Pancreas (tissue), 10 donors: Measurements from ENCODE around the gene ATP8B1. TPM values are rescaled to one million over a fixed set of nuclear protein-coding genes. Genes with fewer than 3 reads are reported as not detected.
A peak's percentile ranks its signal among the peaks of the same experiment; 100 is the strongest.

Source experiments
- ATAC-seq, 4 donors: fragments of 200-7000 bp; cut with Tn5 transposase; one replicate each; pipeline versions ENCODE4 v1.8.0 to v1.9.1; 2020; ENCODE audit warnings: mild to moderate bottlenecking in 4 of 4, moderate library complexity in 4 of 4
- DNase-seq, 6 donors: peaks; one replicate each; pipeline ENCODE4 v3.0.0-alpha.2; 2020
- FAIRE-seq: peaks from 2 replicates; lab custom pipeline; 2012; peaks lifted over from hg19 to GRCh38; lab: Jason Lieb, UNC
- H3K27ac ChIP-seq, 4 donors: fragments of 200-600 bp; sonication (generic); 1 replicate in 3 of 4; 2 replicates in 1 of 4; pipeline versions ENCODE4 v1.5.0 to v1.8.0; 2020
- H3K27me3 ChIP-seq, 4 donors: fragments of 200-600 bp; one replicate each; pipeline ENCODE4 v1.8.0; 2021
- H3K36me3 ChIP-seq, 3 donors: fragments of 200-600 bp; sonication (generic) in 1 of 3; one replicate each; pipeline versions ENCODE4 v1.5.0 to v1.8.0; 2020 to 2021
- H3K4me1 ChIP-seq, 3 donors: fragments of 200-600 bp; one replicate each; pipeline ENCODE4 v1.8.0; 2021
- H3K4me3 ChIP-seq, 4 donors: fragments of 200-600 bp; sonication (generic) in 2 of 4; one replicate each; pipeline versions ENCODE4 v1.5.0 to v1.8.0; 2020 to 2021
- H3K9me3 ChIP-seq, 4 donors: fragments of 200-600 bp; one replicate each; pipeline ENCODE4 v1.8.0; 2021
- CTCF ChIP-seq, 4 donors: fragments of 200-600 bp; sonication (generic) in 3 of 4; IDR thresholded peaks; one replicate each; pipeline versions ENCODE4 v1.5.0 to v1.8.0; 2021; ENCODE audit warnings: antibody characterized with exemption in 4 of 4
- WGBS, 2 donors: extraction: QIAGEN DNeasy Blood & Tissue Kit; methylation state at CpG; one replicate each; pipeline ENCODE4 v1.1.7; 2013; 5-methylcytosine and 5-hydroxymethylcytosine counted together
- intact Hi-C, 3 donors: fragments of 100-400 bp; cut with DNase I; formaldehyde crosslinking; loops; one replicate each; pipeline versions ENCODE4 v1.11.1 to v1.14.2; 2022
- polyA plus RNA-seq, 2 donors: library from polyadenylated mRNA; stranded (reverse); fragments of 200-250 nt; gene quantifications; one replicate each; pipeline ENCODE4 v1.2.3, GENCODE V29; 2013
- total RNA-seq, 6 donors: library from RNA; stranded (reverse); fragmentation: NEBNext Ultra II Directional in 4 of 6; extraction: Animal tissue kit (Norgen Biotek cat#: 25700) in 4 of 6; gene quantifications; one replicate each; pipeline versions ENCODE4 v1.2.1 to v1.2.4, GENCODE V29; 2021 to 2023
- donor health status: healthy with polysubstance abuse.
- donor health status: DM: no; HTN: no; CAD: no; lungs with moderate emphysema.
- donor health status: DM: no; HTN: no; CAD: no.
- donor health status: control.
- donor health status: control.
- donor health status: Bipolar disorder and iron deficiency.
- donor health status: DM: yes; HTN: yes; CAD: no.
- donor health status: DM: no; HTN: no; CAD: no.
- donor health status: DM: no; HTN: no; CAD: no.
- donor health status: DM: yes; HTN: yes; CAD: no.

Gene ATP8B1
- total and polyA plus RNA-seq, 8 donors = 8.0 to 44.8 (median 36.9) TPM

GRCh38 chr18:57802213-57803102 lies 657 bp downstream of the ATP8B1 start:
- TF ChIP-seq CTCF (IDR thresholded peaks at IDR 0.05) = no peak
- peak overlapping the region; percentile 94 to 96 (median 96) for H3K27ac ChIP-seq
- no peaks in the 10 kb centered on the region for H3K9me3 ChIP-seq
- ATAC-seq (peak; percentile 0 to 4 (median 2)), FAIRE-seq (no peak), DNase-seq (peak in 5 of 6 donors; percentile 27 to 79 (median 60))
- 0 to 1% methylated on average over 51 to 74 of the region's 74 CpGs for WGBS, 2 donors
- H3K27me3 ChIP-seq = no peaks in the 10 kb centered on the region
- no peaks in the 10 kb centered on the region for H3K36me3 ChIP-seq
- peaks cover 16 to 48% (median 35%) of the 10 kb centered on the region in 3 donors for H3K4me1 ChIP-seq
- H3K4me3 ChIP-seq = peak overlapping the region; percentile 67 to 98 (median 78)
- intact Hi-C loops = no loop called here

GRCh38 chr18:57801761-57802212 lies 1.3 kb downstream of the ATP8B1 start:
- no peak for TF ChIP-seq CTCF (IDR thresholded peaks at IDR 0.05)
- intact Hi-C loops = no loop called here
- Histone ChIP-seq H3K36me3 (no peaks in the 10 kb centered on the region), H3K4me3 (peak overlapping the region; percentile 67 to 98 (median 78)), H3K9me3 (no peaks in the 10 kb centered on the region), H3K27ac (peak overlapping the region; percentile 94 to 96 (median 96)), H3K4me1 (peaks cover 12 to 47% (median 35%) of the 10 kb centered on the region in 3 donors), H3K27me3 (no peaks in the 10 kb centered on the region)
- peak in 2 of 4 donors; percentile 2 to 5 for ATAC-seq
- no peak for FAIRE-seq
- DNase-seq = peak; percentile 36 to 71 (median 42)
- 1 to 2% methylated on average over 22 to 26 of the region's 26 CpGs for WGBS, 2 donors

- 5 to 9% methylated on average over 14 of the region's 14 CpGs for WGBS, 2 donors
- no peaks in the 10 kb centered on the region for H3K36me3 ChIP-seq
- H3K4me1 ChIP-seq = peaks cover 13 to 47% (median 39%) of the 10 kb centered on the region in 3 donors
- no peaks in the 10 kb centered on the region for H3K27me3 ChIP-seq
- TF ChIP-seq CTCF (IDR thresholded peaks at IDR 0.05) = no peak
- FAIRE-seq = no peak
- peak overlapping the region; percentile 67 to 98 (median 78) for H3K4me3 ChIP-seq
- no peak for DNase-seq
- no peaks in the 10 kb centered on the region for H3K9me3 ChIP-seq
- H3K27ac ChIP-seq = peak overlapping the region; percentile 94 to 96 (median 96)
- no peak for ATAC-seq
- intact Hi-C loops = no loop called here
Observed at GRCh38 chr18:57801325-57801724, 1.8 kb downstream of the ATP8B1 start.

GRCh38 chr18:57798713-57799373 lies 4.3 kb downstream of the ATP8B1 start:
- FAIRE-seq (no peak), DNase-seq (no peak), ATAC-seq (no peak)
- intact Hi-C loops = no loop called here
- no peak overlapping the region for H3K4me3 ChIP-seq
- H3K27ac ChIP-seq = peak overlapping the region in 2 of 4 donors; percentile 15 to 50
- H3K4me1 ChIP-seq = peaks cover 26 to 59% (median 44%) of the 10 kb centered on the region in 3 donors
- WGBS, 2 donors = 35 to 37% methylated on average over 4 of the region's 4 CpGs
- no peaks in the 10 kb centered on the region for H3K27me3 ChIP-seq
- H3K36me3 ChIP-seq = no peaks in the 10 kb centered on the region
- TF ChIP-seq CTCF (IDR thresholded peaks at IDR 0.05) = no peak
- no peaks in the 10 kb centered on the region for H3K9me3 ChIP-seq
